GM12865 (cell line): ENCODE data around the gene SOCS6.
"Not testable (repeated sequence)": the region's sequence is repeated elsewhere in the genome, so short reads cannot be mapped to it uniquely, and the experiment has no call there.

ENCODE experiments used
- DNase-seq: peaks from one replicate; pipeline ENCODE4 v3.0.0; 2010; ENCODE audit warnings: low read depth
- H3K4me3 ChIP-seq: 2 replicates; pipeline ENCODE4 v1.5.1; 2011; ENCODE audit warnings: mild to moderate bottlenecking, low read depth, low read length, control low read depth
- CTCF ChIP-seq: IDR thresholded peaks from 2 replicates; pipeline ENCODE4 v1.5.1; 2011; ENCODE audit warnings: low read length, control low read depth, low read depth, inconsistent platforms; ENCODE audit not compliant: insufficient read depth; ENCODE audit errors: missing control alignments

SOCS6 gene

GRCh38 chr18:70335892-70336726 is 47.3 kb downstream of the SOCS6 start:
- DNase-seq = no peak
- no peak overlapping the region for H3K4me3 ChIP-seq
- TF ChIP-seq CTCF = no peak

- H3K4me3 ChIP-seq = no peak overlapping the region
- DNase-seq = peak; percentile 6
- no peak for TF ChIP-seq CTCF
Measured at GRCh38 chr18:70337139-70337972, 48.5 kb downstream of the SOCS6 start.

- no peak for TF ChIP-seq CTCF
- H3K4me3 ChIP-seq = no peak overlapping the region
- no peak for DNase-seq
Measured at GRCh38 chr18:70338890-70339289, 50.0 kb downstream of the SOCS6 start.

DNA sequence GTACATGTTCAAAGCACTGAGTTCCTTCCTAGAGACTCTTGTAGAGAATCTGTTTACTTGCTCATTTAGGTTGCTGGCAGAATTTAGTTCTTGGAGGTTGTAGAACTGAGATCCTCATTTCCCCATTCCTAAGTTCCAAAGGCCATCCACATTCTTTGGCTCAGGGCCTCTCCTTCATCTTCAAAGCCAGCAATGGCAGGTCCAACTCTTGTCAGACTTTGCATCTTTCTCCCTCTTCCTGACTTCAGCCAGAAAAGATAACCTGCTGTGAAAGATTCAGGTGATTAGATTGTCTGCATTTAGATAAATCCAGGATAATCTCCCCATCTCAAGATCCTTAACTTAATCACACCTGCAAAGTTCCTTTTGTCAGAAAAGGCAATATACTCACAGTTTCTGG is 51.1 kb downstream of the SOCS6 start:
- TF ChIP-seq CTCF = no peak
- DNase-seq = no peak
- H3K4me3 ChIP-seq = no peak overlapping the region

GRCh38 chr18:70348481-70348880 is 59.6 kb downstream of the SOCS6 start:
- peak; percentile 13 for DNase-seq

DNA sequence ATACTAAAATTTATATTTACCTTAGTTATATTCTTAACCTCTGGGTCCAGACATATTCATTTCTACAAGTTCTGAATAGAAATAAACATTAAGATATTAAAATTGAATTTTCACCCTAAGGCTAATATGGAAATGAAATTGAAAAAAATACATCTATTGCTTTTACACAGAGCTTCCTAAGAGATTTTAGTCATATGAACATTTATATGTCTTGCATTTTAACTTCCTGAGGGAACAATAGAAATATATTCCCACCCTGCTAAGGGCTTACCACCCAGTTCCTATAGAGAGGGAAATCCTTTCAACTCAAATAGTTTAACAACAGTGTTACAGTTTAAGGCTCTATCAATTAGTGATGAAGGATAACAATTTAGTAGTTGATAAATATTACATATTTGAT is 60.5 kb downstream of the SOCS6 start:
- no peak for TF ChIP-seq CTCF
- DNase-seq = no peak
- no peak overlapping the region for H3K4me3 ChIP-seq

More at GRCh38 chr18:70348481-70348880, 59.6 kb downstream of the SOCS6 start:
- not testable (repeated sequence) for H3K4me3 ChIP-seq

GRCh38 chr18:70354080-70354479 is 65.2 kb downstream of the SOCS6 start:
- no peak for TF ChIP-seq CTCF
- DNase-seq = no peak
- H3K4me3 ChIP-seq = no peak overlapping the region
